Germinal center (tissue), 1 donor: Measurements from ENCODE around the gene GOLGB1.

Experiments
- DNase-seq: peaks from one replicate; pipeline ENCODE4 v3.0.0; 2012; ENCODE audit warnings: mixed read lengths, low spot score

Gene GOLGB1

DNA sequence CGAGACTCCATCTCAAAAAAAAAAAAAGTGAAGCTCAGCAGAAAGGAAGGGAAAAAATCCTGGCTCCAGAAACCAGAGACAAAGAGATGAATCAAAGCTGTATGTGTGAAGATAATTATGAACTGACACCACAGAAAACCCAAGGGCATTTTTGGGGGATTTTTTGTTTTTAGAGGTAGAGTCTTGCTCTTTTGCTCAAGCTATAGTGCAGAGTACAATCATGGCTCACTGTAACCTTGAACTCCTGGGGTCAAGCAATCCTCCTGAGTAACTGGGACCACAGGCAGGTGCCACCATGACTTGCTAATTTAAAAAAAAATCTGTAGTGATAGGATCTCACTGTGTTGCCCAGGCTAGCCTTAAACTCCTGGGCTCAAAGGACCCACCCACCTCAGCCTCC lies 111.6 kb downstream of the GOLGB1 start:
- no peak for DNase-seq

GRCh38 chr3:121630355-121630754 lies 119.2 kb downstream of the GOLGB1 start:
- DNase-seq: no peak

DNA sequence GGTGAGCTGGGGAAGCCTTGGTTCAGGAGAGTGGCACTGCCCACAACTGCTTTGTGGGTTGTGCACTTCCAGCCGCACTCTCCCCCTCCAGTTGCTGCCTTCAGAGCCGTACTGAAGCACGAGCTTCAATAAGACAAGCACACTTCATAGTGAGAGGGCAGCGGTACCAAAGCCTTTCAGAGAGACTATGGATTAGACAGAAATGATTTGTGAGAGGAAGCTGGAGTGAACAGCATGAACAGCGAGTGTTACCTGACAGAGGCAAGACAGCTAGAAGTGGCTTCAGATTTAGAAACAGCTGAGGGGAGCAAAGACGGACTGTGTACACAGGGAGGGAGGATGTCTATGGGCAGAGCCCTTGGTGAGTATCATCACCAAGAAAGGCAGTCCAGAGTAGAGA lies 119.9 kb downstream of the GOLGB1 start:
- no peak for DNase-seq

- DNase-seq: no peak
These were observed 121.9 kb downstream of the GOLGB1 start for GRCh38 chr3:121627622-121628021.

DNA sequence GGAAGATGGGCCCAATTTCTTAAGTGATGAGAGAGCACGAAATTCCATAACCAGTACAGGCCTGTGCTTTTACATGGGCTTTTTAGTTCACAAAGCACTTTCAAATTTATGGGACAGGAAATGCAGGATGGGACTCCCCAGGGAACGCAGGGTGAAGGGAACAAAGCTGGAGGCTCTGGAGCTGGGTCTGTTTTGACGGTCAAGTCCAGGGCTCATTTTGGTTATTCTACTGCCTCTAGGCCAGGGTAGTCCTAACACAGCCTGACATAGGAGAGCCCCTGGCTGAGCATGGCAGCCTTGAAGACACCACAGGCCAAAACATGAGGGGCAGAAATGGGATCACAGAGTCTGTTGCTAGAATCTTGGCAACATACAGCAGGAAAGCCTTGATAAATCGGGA lies 122.3 kb downstream of the GOLGB1 start:
- no peak for DNase-seq

GRCh38 chr3:121626495-121626894 lies 123.0 kb downstream of the GOLGB1 start:
- DNase-seq: no peak

GRCh38 chr3:121624147-121624899 lies 125.2 kb downstream of the GOLGB1 start:
- DNase-seq: no peak

- no peak for DNase-seq
These were observed 128.1 kb downstream of the GOLGB1 start for GRCh38 chr3:121621491-121621890.

DNA sequence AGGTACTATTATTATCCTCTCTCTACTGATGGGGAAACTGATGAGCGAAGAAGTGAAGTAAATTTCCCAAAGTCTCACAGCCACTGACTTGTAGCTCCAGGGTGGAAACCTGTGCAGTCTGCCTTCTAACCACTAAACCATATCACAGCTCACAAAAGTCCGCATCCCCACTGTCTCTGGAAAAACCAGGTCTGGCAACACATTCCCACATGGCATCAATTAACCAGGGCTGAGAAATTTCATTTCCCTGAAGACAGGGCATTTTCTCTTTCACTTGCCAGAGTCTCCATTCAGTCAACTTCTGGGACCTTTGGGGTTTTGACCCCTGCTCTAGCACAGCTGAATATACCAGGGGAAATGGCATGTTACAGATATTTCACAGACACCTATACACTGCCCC lies 129.8 kb downstream of the GOLGB1 start:
- DNase-seq: no peak
